Measurements from ENCODE around the gene KIAA1549.

The KIAA1549 gene

GRCh38 chr7:138903186-138903820 lies 77.9 kb downstream of the KIAA1549 start:
- no peak for DNase-seq

- no peak for DNase-seq
Measured at GRCh38 chr7:138902161-138902560, 79.0 kb downstream of the KIAA1549 start.

- no peak for DNase-seq
Measured at GRCh38 chr7:138900035-138900828, 81.0 kb downstream of the KIAA1549 start.

- no peak for DNase-seq
Measured at GRCh38 chr7:138898802-138899201, 82.4 kb downstream of the KIAA1549 start.

- DNase-seq: no peak
Measured at GRCh38 chr7:138898255-138898654, 82.9 kb downstream of the KIAA1549 start.

GRCh38 chr7:138895679-138896078 lies 85.5 kb downstream of the KIAA1549 start:
- no peak for DNase-seq

- DNase-seq: no peak
Measured at GRCh38 chr7:138893258-138893657, 87.9 kb downstream of the KIAA1549 start.

GRCh38 chr7:138892812-138893211 lies 88.4 kb downstream of the KIAA1549 start:
- DNase-seq: no peak

GRCh38 chr7:138892006-138892630 lies 89.1 kb downstream of the KIAA1549 start:
- DNase-seq: no peak

- no peak for DNase-seq
Measured at GRCh38 chr7:138891446-138891810, 89.8 kb downstream of the KIAA1549 start.

- no peak for DNase-seq
Measured at GRCh38 chr7:138890499-138891445, 90.4 kb downstream of the KIAA1549 start.

- DNase-seq: no peak
Measured at GRCh38 chr7:138889582-138890498, 91.3 kb downstream of the KIAA1549 start.

- no peak for DNase-seq
Measured at GRCh38 chr7:138887872-138888656, 93.1 kb downstream of the KIAA1549 start.

GRCh38 chr7:138887085-138887710 lies 94.0 kb downstream of the KIAA1549 start:
- no peak for DNase-seq

- DNase-seq: peak; percentile 87
Measured at GRCh38 chr7:138886501-138886917, 94.7 kb downstream of the KIAA1549 start.

GRCh38 chr7:138885383-138886147 lies 95.6 kb downstream of the KIAA1549 start:
- no peak for DNase-seq

- no peak for DNase-seq
Measured at GRCh38 chr7:138882249-138882648, 98.9 kb downstream of the KIAA1549 start.

- no peak for DNase-seq
Measured at GRCh38 chr7:138881579-138882188, 99.5 kb downstream of the KIAA1549 start.

All from suppressor macrophage treated with lipopolysaccharide for 4 hours (primary cell).